Esophagus muscularis mucosa (tissue), 4 donors: ENCODE measurements around the gene MRPL55. TPM values are rescaled to one million over a fixed set of nuclear protein-coding genes. Genes with fewer than 3 reads are reported as not detected.

Experiments used
- DNase-seq: peaks from one replicate; pipeline ENCODE4 v3.0.0-alpha.2; 2017; ENCODE audit errors: extremely low spot score
- H3K27ac ChIP-seq, 4 donors: fragments of 200-600 bp; sonication (generic); replicated peaks in 1 of 4; 1 replicate in 3 of 4; 2 replicates in 1 of 4; pipeline ENCODE4 v1.5.1; 2016 to 2019; ENCODE audit warnings: mild to moderate bottlenecking in 1 of 4
- H3K27me3 ChIP-seq, 4 donors: fragments of 200-600 bp; sonication (generic); one replicate each; pipeline versions ENCODE4 v1.5.1 to v1.6.0; 2016 to 2019
- H3K36me3 ChIP-seq, 4 donors: fragments of 200-600 bp; sonication (generic); one replicate each; pipeline ENCODE4 v1.5.1; 2016 to 2019
- H3K4me1 ChIP-seq, 4 donors: fragments of 200-600 bp; sonication (generic); one replicate each; pipeline ENCODE4 v1.5.1; 2016 to 2019
- H3K4me3 ChIP-seq, 4 donors: fragments of 200-600 bp; sonication (generic); 1 replicate in 2 of 4; 2 replicates in 2 of 4; pipeline ENCODE4 v1.5.1; 2016 to 2019; ENCODE audit warnings: mild to moderate bottlenecking in 4 of 4, moderate library complexity in 1 of 4
- H3K9me3 ChIP-seq, 4 donors: fragments of 200-600 bp; sonication (generic); 1 replicate in 3 of 4; 2 replicates in 1 of 4; pipeline ENCODE4 v1.5.1; 2016 to 2019
- CTCF ChIP-seq, 3 experiments: fragments of 200-600 bp in 2 of 3; fragments of 450-650 bp in 1 of 3; sonication (generic) in 2 of 3; IDR thresholded peaks; one replicate each; pipeline ENCODE4 v1.5.1; 2017 to 2019; ENCODE audit warnings: antibody characterized with exemption in 3 of 3, mild to moderate bottlenecking in 2 of 3, moderate library complexity in 1 of 3
- EP300 ChIP-seq: sonication (generic); formaldehyde crosslinking; IDR thresholded peaks from one replicate; pipeline ENCODE4 v1.6.1; 2017; ENCODE audit warnings: antibody characterized with exemption
- POLR2A ChIP-seq: fragments of 450-650 bp; IDR thresholded peaks from one replicate; pipeline ENCODE4 v1.6.1; 2017; ENCODE audit warnings: antibody characterized with exemption, moderate library complexity, mild to moderate bottlenecking, low read depth
- POLR2AphosphoS5 ChIP-seq, 2 donors: sonication (generic); formaldehyde crosslinking; IDR thresholded peaks; one replicate each; pipeline ENCODE4 v1.6.1; 2017; ENCODE audit warnings: antibody characterized with exemption in 2 of 2
- WGBS: methylation state at CpG from one replicate; pipeline ENCODE4 v1.1.5; 2018; 5-methylcytosine and 5-hydroxymethylcytosine counted together
- intact Hi-C: fragments of 100-400 bp; cut with DNase I; formaldehyde crosslinking; loops from one replicate; pipeline ENCODE4 v1.15.1; 2023
- total RNA-seq, 4 donors: library from RNA; depleted of rRNA; stranded (reverse); fragments of >200 nt; gene quantifications; one replicate each; pipeline versions ENCODE4 v1.1.0 to v1.2.1, GENCODE V29; 2016

The MRPL55 gene
- total RNA-seq, 4 donors from 2014 or later, result 52.3 to 64.9 (median 60.1) TPM

DNA sequence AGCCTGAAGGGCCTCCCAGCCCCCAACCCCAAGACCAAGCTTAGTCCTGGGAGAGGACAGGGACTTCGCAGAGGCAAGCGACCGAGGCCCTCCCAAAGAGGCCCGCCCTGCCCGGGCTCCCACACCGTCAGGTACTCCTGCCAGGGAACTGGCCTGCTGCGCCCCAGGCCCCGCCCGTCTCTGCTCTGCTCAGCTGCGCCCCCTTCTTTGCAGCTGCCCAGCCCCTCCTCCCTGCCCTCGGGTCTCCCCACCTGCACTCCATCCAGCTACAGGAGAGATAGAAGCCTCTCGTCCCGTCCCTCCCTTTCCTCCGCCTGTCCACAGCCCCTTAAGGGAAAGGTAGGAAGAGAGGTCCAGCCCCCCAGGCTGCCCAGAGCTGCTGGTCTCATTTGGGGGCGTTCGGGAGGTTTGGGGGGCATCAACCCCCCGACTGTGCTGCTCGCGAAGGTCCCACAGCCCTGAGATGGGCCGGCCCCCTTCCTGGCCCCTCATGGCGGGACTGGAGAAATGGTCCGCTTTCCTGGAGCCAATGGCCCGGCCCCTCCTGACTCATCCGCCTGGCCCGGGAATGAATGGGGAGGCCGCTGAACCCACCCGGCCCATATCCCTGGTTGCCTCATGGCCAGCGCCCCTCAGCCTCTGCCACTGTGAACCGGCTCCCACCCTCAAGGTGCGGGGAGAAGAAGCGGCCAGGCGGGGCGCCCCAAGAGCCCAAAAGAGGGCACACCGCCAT, 48.5 kb downstream of the MRPL55 start:
- no peak for TF ChIP-seq EP300
- TF ChIP-seq POLR2AphosphoS5 (IDR thresholded peaks at IDR 0.05), result no peak
- TF ChIP-seq CTCF (IDR thresholded peaks at IDR 0.05), result no peak
- no peak for TF ChIP-seq POLR2A
- Histone ChIP-seq H3K9me3 (no peaks in the 10 kb centered on the region), H3K27me3 (peaks cover 11 to 92% (median 72%) of the 10 kb centered on the region in 4 donors), H3K4me3 (peak overlapping the region in 3 of 4 donors; percentile 3 to 40 (median 21)), H3K36me3 (no peaks in the 10 kb centered on the region), H3K27ac (no peak overlapping the region), H3K4me1 (peaks cover 8 to 23% (median 21%) of the 10 kb centered on the region in 4 donors)
- no peak for DNase-seq
- intact Hi-C loops, result no loop called here
- 17% methylated on average over 23 of the region's 34 CpGs for WGBS

DNA sequence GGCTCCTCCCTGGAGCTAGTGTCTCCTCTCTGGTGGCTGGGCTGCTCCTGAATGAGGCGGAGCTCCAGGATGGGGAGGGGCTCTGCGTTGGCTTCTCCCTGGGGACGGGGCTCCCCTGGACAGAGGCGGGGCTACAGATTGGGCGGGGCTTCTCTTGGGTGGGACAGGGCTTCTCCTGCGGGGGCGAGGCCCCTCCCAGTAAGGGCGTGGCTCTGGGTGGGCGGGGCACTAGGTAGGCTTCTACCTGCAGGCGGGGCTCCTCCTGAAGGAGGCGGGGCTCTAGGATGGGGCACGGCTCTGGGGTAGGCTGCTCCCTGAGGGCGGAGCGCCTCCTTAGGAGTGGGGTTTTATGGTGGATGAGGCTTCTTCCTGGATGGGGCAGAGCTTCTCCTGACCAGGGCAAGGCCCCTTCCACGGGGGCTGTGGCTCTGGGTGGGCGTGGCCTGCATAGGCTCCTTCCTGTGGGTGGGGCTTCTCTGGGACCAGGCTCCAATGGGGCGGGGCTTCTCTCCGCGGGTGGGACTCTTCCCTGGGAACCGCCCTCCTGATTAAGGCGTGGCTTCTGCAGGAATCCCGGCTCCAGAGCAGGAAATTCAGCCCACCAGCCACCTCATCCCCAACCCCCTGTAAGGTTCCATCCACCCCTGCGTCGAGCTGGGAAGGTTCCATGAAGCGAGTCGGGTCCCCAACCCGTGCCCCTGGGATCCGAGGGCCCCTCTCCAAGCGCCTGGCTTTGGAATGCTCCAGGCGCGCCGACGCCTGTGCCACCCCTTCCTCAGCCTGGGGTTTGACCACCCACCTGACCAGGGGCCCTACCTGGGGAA, 49.3 kb downstream of the MRPL55 start:
- intact Hi-C loops, result no loop called here
- DNase-seq, result no peak
- Histone ChIP-seq H3K36me3 (no peaks in the 10 kb centered on the region), H3K9me3 (peaks cover 0 to under 1% (median 0%) of the 10 kb centered on the region in 4 donors), H3K27ac (no peak overlapping the region), H3K27me3 (peaks cover 11 to 86% (median 64%) of the 10 kb centered on the region in 4 donors), H3K4me1 (peaks cover 8 to 23% (median 21%) of the 10 kb centered on the region in 4 donors), H3K4me3 (peak overlapping the region; percentile 3 to 40 (median 18))
- TF ChIP-seq EP300 (no peak), CTCF (IDR thresholded peaks at IDR 0.05) (no peak), POLR2A (no peak), POLR2AphosphoS5 (IDR thresholded peaks at IDR 0.05) (no peak)
- WGBS, result 3% methylated on average over 6 of the region's 33 CpGs

DNA sequence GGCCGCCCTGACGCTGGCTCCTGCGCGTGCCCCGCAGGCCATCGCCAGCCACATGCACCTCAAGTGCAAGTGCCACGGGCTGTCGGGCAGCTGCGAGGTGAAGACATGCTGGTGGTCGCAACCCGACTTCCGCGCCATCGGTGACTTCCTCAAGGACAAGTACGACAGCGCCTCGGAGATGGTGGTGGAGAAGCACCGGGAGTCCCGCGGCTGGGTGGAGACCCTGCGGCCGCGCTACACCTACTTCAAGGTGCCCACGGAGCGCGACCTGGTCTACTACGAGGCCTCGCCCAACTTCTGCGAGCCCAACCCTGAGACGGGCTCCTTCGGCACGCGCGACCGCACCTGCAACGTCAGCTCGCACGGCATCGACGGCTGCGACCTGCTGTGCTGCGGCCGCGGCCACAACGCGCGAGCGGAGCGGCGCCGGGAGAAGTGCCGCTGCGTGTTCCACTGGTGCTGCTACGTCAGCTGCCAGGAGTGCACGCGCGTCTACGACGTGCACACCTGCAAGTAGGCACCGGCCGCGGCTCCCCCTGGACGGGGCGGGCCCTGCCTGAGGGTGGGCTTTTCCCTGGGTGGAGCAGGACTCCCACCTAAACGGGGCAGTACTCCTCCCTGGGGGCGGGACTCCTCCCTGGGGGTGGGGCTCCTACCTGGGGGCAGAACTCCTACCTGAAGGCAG, 50.0 kb downstream of the MRPL55 start:
- no peak for DNase-seq
- Histone ChIP-seq H3K36me3 (no peaks in the 10 kb centered on the region), H3K4me3 (peak overlapping the region in 3 of 4 donors; percentile 3 to 40 (median 21)), H3K4me1 (peaks cover 8 to 23% (median 21%) of the 10 kb centered on the region in 4 donors), H3K27ac (no peak overlapping the region), H3K9me3 (peaks cover 0 to 8% (median 2%) of the 10 kb centered on the region in 4 donors), H3K27me3 (peaks cover 11 to 82% (median 57%) of the 10 kb centered on the region in 4 donors)
- WGBS, result no CpG with 5 or more reads among the region's 66 CpGs
- TF ChIP-seq POLR2A (no peak), CTCF (IDR thresholded peaks at IDR 0.05) (no peak), POLR2AphosphoS5 (IDR thresholded peaks at IDR 0.05) (no peak), EP300 (no peak)
- intact Hi-C loops, result no loop called here

- Histone ChIP-seq H3K36me3 (no peaks in the 10 kb centered on the region), H3K27me3 (peaks cover 11 to 82% (median 49%) of the 10 kb centered on the region in 4 donors), H3K9me3 (peaks cover 0 to 11% (median 6%) of the 10 kb centered on the region in 4 donors), H3K4me1 (peaks cover 8 to 23% (median 21%) of the 10 kb centered on the region in 4 donors), H3K27ac (no peak overlapping the region), H3K4me3 (no peak overlapping the region)
- no peak for DNase-seq
- TF ChIP-seq EP300 (no peak), CTCF (IDR thresholded peaks at IDR 0.05) (no peak), POLR2AphosphoS5 (IDR thresholded peaks at IDR 0.05) (no peak), POLR2A (no peak)
- intact Hi-C loops, result no loop called here
- WGBS, result 61% methylated on average over 13 of the region's 18 CpGs
Measured at GRCh38 chr1:228058172-228058948, 50.7 kb downstream of the MRPL55 start.
